Renal cortical epithelial cell (primary cell): ENCODE results near the gene GPC2. TPM values are rescaled to one million over a fixed set of nuclear protein-coding genes. Genes with fewer than 3 reads are reported as not detected.
"Not testable (repeated sequence)": the region's sequence is repeated elsewhere in the genome, so short reads cannot be mapped to it uniquely, and the experiment has no call there.

Experiments
- DNase-seq: peaks from one replicate; pipeline ENCODE4 v3.0.0-alpha.2; 2011; ENCODE audit warnings: low read depth
- total RNA-seq: library from RNA; depleted of rRNA; stranded (reverse); fragments of >200 nt; gene quantifications from 2 replicates; pipeline ENCODE4 v1.2.3, GENCODE V29; 2014

The GPC2 gene
- total RNA-seq, 1 donor from 2014 or later = 1.6 TPM

DNA sequence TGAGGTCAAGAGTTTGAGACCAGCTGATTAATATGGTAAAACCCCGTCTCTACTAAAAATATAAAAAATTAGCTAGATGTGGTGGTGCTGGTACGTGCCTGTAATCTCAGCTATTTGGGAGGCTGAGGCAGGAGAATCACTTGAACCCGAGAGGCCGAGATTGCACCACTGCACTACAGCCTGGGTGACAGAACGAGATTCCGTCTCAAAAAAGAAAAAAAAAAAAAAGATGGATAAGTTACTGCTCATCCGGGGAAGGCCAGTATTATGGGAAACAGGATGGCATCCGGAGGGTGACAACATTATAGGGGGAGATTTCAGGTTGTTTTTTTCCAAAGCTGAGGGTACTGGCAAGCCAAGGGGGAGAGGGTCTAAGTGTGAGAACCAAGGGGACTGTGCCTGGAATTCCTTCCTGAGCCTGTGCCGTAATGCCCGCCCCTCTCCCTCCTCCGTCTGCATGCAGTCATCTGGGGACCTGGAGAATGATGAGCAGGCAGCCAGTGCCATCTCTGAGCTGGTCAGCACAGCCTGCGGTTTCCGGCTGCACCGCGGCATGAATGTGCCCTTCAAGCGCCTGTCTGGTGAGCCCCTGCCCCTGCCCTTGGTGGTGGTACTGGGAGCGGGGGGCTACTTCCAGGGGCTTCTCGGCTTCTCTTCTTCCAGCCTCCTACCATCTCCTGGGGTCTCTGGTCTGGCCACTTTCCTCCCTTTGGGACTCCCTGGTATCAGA, 24.1 kb downstream of the GPC2 start:
- no peak for DNase-seq

DNA sequence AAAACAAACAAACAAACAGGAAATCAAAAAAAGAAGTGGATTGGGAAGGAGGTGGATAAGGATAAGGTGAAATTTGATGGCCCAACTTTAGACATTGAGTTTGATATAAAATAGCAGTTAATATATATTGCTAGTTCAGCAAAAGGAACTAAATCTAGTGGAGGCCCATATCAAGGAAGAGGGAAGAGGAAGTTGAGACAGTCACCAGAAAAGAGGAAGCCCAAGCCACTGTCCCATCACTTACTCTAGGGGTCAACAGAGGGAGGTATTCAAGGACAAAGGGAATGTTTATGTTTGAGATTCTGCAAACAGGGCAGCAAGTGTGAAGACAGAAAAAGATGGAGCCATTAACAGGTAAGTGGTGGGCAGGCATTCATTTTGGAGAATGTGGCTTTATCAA, 24.8 kb downstream of the GPC2 start:
- no peak for DNase-seq

DNA sequence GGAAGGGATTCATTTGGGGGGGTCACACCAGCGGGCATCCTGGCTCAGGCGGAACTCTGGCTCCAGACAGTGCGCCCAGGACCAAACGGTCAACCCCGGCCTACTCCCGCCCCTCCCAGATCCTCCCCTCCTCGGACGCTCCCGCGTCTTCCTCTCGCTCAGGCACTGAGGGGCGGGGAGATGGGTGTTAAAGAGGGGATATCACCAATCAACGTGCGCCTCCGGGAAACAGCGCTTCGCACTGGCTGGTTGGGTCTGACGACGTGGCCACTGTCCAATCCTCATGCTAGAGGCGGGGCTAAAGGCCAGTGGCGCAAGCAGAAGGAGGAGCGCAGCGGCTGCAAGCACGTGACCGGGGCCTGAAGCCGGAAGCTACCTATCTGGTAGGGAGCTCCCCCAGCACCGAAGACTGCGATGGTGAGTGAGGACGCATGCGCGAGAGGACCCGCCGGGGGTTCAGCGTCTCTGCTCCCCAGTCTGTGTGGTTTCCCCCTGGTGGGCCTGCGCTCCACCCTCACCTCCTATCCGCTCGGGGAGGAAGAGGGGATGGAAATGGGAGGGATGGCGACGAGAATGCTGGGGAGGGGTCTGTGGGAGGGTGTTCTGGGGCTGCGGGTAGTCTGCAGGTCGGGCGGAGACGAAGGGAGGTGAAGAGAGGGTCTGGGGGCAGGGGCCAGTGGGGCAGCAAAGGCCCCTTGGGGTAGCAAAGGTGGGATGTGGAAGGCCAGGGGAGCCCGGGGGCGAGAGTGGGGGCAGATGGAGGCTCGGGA, 28.4 kb downstream of the GPC2 start, which contains the start of gene LAMTOR4:
LAMTOR4 (plus strand) TSS at position 360 of the 770 bp plus-strand sequence; CDS start at position 415, 55 bp downstream.
- peak; percentile 98 for DNase-seq

DNA sequence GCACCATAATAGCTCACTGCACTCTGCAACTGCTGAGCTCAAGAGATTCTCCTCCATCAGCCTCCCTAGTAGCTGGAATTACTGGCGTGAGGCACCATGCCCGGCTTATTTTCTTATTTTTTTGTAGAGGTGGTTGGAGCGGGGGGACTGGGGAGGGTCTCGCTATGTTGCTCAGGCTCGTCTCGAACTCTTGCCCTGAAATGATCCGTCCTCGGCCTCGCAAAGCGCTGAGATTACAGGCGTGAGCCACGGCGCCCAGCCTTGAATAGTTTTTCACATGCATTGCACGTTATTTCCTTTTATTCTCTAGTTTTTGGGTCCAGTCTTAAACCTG, 29.0 kb downstream of the GPC2 start:
- no peak for DNase-seq

DNA sequence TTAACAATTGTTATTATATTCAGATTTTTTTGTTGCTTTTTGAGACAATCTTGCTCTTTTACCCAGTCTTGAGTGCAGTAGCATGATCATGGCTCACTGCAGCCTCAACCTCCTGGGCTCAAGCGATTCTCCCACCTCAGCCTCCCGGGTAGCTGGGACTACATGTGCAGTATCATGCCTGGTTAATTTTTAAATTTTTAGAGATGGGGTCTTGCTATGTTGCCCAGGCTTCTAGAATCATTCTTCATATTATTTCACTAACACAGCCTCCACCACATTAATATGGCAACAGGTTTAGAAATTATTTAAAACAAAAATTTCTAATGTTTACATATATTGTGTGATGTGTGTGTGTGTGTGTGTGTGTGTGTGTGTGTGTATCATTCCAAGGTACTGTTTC, 29.9 kb downstream of the GPC2 start:
- no peak for DNase-seq

DNA sequence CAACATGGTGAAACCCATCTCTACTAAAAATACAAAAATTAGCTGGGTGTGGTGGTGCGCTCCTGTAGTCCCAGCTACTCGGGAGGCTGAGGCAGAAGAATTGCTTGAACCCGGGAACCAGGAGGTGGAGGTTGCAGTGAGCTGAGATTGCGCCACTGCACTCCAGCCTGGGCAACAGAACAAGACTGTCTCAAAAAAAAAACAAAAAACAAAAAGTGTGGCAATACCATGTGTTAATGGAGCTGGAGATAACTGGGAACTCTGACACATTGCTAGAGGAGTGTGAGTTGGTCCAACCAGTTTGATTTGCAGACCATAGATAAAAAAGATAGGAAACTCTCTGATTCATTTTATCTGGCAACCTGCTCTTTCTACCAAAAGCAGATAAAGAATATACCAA, 30.8 kb downstream of the GPC2 start:
- DNase-seq = peak; percentile 35

DNA sequence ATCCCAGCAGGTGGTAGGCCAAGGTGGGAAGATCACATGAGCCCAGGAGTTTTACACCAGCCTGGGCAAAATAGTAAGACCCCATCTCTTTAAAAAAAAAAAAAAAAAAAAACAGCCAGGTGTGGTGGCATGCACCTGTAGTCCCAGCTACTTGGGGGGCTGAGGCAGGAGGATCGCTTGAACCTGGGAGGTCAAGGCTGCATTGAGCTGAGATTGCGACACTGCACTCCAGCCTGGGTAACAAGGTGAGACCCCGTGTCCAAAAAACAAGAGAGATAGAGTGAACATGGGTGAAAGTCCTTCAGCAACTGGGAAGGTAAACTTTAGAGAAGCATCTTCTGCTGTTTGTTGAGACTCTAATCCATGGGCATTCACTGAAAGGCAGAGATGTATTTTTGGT, 34.7 kb downstream of the GPC2 start:
- no peak for DNase-seq

DNA sequence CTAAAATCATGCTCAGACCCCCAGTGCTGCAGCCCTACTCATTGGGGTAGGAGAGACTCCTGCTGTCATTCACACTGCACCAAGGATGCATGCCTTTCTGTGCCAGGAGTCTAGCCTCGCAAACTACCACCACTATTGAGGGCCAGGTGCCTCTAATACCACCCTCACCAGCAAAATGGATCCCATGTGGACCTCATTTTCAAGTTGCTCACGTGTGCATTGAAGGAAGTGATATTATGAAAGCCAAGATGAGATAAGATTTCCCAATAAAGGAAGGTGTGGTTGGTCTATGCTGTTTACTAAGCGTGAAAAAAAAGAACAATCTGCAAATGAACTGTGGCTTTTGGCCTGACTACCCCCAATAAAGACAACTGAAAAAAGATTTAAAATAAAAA, 35.6 kb downstream of the GPC2 start:
- DNase-seq = no peak

DNA sequence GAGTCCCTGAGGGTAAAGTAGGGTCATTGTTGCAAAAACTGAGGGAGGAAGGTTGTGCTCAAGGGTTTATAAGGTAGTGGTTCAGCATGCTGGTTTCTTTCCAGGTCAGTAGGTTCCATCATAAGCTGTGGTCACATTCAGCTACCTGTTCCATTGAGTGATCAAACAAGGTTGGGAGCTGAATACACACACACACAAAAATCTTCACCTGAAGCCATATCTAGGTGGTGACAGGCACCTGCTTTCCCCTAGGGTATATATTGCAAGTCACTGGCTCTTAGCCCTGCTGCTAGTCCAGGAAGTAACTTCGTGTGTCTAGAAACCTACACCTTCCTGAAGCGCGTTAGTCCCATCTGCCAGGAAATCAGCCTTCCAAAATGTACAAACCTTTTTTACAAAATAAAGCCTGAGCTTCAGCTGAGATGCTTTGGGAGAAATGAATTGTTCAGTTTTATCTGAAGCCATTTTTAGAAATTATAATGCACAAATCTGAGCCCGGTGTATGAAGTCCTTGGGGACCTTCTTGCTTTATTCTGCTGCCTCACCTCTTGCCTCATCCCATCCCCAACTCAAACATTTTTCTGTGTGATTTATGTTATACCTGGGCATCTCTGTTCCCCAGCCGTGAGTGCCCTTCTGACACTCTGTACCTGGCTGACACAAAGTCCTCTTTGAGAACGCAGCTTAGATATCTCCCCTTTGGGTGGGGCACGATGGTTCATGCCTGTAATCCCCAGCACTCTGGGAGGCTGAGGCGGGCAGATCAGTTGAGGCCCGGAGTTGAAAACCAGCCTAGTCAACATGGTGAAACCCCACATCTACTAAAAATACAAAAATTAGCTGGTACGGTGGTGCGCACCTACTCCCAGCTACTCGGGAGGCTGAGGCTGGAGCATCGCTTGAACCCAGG, 39.1 kb downstream of the GPC2 start:
- DNase-seq = peak; percentile 49

DNA sequence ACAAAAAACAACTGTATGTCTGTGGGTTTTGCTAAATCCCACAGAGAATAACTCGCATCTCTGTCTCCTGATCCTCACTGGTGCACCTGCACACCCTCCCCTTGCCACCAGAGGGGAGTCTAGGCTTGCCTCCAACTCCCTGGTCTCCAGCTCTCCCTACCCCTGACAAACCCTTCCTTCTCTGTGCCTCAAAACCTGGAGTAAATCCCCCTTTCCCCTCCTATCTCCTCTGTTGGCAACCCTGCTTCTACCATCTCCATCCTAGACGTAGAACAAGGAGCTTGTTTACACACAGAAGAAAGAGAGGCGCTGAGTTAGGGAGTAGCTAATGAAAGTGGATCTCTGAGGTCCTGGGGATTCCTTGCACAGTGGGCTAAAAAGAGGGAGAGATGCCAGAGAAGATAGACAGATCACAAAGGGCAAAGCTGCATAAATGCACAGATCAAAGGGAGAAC, 44.5 kb downstream of the GPC2 start:
- DNase-seq = peak; percentile 47

DNA sequence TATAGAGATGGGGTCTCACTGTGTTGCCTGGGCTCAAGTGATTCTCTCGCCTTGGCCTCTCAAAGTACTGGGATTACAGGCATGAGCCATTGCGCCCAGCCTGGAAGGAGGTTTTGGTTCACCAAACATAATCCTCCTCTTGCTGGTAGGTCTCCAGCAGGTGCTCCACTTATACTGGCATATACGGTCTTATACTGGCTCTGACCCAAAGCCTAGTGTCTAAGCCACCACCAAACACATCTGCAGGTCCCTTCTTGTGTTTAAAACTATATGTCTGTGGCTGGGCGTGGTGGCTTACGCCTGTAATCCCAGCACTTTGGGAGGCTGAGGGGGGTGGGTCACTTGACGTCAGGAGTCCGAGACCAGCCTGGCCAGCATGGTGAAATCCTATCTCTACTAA, 45.1 kb downstream of the GPC2 start:
- DNase-seq = no peak

DNA sequence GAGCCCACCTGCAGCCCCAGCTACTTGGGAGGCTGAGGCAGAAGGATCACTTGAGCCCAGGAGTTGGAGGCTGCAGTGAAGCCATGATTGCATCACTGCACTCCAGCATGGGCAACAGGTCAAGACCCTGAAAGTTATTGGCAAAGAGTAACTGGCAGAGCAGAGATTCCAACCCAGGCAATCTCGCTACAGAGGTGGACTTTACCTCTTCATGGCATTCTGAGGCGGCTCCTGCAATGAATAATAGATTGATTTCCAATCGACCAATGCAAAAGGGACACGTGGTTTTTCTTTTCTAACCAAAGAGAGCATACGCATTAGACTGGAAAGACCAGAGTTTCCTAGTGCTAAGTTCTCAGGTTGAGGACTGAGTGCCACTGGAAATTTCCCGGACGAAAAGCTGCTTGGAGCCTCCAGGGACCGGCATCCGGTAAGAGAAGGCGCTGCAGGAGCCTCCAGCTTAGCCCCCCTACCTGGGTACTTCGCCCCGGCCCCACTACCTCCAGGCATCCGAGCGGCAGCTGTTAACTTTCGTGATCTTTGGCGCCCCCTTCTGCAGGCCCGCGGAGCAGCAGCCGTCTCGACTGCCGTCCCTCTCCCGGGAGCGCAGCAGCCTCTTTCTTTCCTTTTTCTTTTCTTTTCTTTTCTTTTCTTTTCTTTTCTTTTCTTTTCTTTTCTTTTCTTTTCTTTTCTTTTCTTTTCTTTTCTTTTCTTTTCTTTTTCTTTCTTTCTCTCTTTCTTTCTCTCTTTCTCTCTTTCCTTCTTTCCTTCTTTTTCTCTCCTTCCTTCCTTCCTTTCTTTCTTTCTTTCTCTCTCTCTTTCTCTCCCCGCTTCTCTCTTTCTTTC, 46.4 kb downstream of the GPC2 start:
- peak; percentile 43 for DNase-seq

DNA sequence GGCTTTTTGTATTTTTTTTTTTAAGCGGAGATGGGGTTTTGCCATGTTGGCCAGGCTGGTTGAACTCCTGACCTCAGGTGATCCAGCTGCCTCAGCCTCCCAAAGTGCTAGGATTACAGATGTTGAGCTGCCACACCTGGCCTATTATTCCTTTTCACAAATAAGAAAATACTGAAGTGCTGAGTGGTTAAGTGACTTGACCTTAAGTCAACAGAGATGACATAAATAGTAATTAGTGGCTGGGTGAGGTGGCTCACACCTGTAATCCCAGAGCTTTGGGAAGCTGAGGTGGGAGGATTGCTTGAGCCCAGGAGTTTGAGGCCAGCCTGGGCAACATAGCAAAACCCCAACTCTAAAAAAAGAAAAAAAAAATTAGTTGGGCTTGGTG, 47.0 kb downstream of the GPC2 start:
- DNase-seq = not testable (repeated sequence)

DNA sequence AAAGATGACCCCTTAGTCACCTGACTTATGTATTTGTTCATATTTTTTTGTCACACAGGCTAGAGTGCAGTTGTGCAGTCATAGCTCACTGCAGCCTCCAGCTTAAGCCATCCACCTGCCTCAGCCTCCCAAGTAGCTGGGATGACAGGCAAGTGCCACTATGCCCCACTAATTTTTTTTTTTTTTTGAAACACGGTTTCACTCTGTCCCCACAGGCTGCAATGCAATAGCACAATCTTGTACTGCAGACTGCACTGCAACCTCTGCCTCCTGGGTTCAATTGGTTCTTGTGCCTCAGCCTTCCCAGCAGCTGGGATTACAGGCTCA, 48.6 kb downstream of the GPC2 start:
- DNase-seq = no peak

DNA sequence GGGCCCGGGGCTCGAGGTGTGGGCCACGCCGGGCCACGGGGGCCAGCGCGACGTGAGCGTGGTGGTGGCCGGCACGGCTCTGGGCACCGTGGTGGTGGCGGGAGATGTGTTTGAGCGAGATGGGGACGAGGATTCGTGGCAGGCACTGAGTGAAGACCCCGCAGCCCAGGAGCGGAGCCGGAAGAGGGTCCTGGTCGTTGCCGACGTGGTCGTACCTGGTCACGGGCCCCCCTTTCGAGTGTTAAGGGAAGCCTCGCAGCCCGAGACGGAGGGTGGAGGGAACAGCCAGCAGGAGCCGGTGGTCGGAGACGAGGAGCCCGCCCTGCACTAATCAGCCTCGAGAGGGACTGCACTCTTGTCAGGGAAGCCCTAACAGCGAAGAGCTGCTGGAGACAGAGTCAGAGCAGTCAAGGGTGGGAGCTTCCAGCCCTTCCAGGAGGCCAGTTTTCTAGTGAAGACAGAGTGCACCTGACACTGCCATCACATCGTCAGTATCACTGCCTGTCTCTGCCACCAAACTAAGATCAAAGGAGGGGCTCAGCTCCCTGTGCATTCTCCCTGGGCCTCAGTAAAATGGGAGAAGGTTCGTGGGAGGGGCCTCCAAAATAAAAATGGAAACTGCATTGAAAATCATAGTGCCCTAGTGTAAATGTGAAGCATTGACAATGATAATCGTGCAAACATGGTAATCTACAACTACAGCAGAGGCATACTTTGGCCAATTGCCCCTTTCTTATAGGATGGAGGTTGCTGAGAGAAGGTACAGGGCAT, 49.1 kb downstream of the GPC2 start:
- DNase-seq = no peak

DNA sequence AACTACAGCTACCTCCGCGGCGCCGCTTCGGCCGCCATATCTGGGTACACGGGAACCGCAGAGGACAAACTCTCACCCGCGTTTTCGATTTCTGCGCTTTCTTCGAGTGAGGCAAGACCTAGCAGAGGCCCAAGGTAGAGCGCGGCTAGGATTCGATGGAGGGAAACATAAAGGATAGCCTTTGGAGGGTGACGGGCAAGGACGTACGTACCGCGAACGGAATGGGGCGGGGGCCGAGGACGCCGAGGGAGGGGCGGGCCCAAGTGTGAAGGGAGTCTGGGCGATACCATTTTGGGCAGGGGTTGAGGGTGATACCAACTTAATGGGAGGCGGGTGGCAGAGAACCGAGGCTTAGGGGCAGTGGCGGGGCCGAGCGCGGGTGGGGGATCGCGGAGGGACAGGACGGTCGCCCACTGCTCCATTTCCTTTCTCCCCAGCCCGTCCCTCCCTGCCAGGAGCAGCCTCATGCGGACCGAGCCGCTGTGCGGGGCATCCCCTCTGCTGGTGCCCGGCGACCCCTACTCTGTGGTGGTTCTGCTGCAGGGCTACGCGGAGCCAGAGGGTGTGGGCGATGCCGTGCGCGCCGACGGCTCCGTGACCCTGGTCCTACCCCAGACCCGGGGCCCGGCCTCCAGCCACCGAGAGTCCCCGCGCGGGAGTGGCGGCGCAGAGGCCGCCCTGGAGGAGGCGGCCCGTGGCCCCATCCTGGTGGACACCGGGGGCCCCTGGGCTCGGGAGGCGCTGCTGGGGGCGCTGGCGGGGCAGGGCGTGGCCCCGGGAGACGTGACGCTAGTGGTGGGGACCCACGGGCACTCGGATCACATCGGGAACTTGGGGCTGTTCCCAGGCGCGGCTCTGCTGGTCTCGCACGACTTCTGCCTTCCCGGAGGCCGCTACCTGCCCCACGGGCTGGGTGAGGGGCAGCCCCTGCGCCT, 50.0 kb downstream of the GPC2 start, which contains the start of gene MBLAC1:
MBLAC1 (plus strand) TSS at position 37 of the 935 bp plus-strand sequence; CDS start at position 466, 429 bp downstream.
- DNase-seq = peak; percentile 62

DNA sequence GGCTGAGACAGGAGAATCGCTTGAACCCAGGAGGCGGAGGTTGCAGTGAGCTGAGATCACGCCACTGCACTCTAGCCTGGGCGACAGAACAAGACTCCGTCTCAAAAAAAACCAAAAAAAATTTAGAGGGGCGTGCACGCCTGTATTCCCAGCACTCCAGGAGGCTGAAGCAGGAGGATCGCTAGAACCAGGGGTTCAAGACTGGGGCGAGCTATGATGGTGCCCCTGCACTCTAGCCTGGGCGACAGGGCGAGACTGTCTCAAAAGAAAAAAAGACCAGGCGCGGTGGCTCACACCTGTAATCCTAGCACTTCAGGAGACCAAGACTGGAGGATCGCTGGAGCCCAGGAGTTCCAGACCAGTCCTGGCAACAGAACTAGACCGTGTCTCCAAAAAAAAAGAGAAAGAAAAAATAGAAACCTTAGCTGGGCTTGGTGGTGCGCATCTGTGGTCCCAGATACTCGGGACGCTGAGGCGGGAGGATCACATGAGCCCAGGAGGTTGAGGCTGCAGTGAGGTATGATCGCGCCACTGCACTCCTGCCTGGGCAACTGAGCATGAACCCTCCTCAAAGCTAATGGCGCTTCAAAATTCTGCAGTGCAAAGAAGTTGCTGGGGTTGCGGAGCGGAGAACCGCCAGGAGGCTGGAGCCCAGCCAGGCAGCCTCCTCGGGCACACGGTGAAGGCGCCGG, 50.8 kb downstream of the GPC2 start:
- no peak for DNase-seq

DNA sequence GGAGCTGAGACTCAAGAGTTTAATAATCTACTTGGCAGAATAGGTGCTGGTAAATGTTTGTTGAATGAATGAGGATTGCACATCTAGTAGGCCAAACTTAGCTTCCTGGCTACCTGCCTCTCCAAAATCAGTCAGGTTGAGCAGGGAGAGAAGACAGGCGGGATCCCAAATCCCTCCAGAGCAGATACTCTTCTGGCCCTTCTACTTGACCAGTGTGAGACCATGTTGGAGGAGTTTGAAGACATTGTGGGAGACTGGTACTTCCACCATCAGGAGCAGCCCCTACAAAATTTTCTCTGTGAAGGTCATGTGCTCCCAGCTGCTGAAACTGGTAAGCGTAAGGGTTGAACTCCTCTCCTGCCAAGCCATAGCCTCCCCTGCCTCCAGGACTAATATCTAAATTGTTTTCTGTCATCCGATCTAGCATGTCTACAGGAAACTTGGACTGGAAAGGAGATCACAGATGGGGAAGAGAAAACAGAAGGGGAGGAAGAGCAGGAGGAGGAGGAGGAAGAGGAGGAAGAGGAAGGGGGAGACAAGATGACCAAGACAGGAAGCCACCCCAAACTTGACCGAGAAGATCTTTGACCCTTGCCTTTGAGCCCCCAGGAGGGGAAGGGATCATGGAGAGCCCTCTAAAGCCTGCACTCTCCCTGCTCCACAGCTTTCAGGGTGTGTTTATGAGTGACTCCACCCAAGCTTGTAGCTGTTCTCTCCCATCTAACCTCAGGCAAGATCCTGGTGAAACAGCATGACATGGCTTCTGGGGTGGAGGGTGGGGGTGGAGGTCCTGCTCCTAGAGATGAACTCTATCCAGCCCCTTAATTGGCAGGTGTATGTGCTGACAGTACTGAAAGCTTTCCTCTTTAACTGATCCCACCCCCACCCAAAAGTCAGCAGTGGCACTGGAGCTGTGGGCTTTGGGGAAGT, 52.6 kb downstream of the GPC2 start:
- no peak for DNase-seq
